Thyroid gland (tissue), 4 donors: Measurements from ENCODE around the gene CYB5R4.

ENCODE experiments used
- POLR2A ChIP-seq, 2 donors: fragments of 450-650 bp; IDR thresholded peaks; one replicate each; pipeline ENCODE4 v1.6.1; 2017; ENCODE audit warnings: antibody characterized with exemption in 2 of 2, mild to moderate bottlenecking in 2 of 2, moderate library complexity in 1 of 2
- TF ChIP-seq, protein P1 (sequence below), 6 experiments: fragments of 200-600 bp in 3 of 6; fragments of 450-650 bp in 3 of 6; sonication (generic) in 3 of 6; IDR thresholded peaks; one replicate each; pipeline ENCODE4 v1.5.1; 2016 to 2019; ENCODE audit warnings: antibody characterized with exemption in 6 of 6, mild to moderate bottlenecking in 2 of 6, inconsistent platforms in 1 of 6, moderate library complexity in 1 of 6

- TF ChIP-seq, protein P1, sequence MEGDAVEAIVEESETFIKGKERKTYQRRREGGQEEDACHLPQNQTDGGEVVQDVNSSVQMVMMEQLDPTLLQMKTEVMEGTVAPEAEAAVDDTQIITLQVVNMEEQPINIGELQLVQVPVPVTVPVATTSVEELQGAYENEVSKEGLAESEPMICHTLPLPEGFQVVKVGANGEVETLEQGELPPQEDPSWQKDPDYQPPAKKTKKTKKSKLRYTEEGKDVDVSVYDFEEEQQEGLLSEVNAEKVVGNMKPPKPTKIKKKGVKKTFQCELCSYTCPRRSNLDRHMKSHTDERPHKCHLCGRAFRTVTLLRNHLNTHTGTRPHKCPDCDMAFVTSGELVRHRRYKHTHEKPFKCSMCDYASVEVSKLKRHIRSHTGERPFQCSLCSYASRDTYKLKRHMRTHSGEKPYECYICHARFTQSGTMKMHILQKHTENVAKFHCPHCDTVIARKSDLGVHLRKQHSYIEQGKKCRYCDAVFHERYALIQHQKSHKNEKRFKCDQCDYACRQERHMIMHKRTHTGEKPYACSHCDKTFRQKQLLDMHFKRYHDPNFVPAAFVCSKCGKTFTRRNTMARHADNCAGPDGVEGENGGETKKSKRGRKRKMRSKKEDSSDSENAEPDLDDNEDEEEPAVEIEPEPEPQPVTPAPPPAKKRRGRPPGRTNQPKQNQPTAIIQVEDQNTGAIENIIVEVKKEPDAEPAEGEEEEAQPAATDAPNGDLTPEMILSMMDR (IDR thresholded peaks at IDR 0.05): no peak
- no peak for TF ChIP-seq POLR2A (IDR thresholded peaks at IDR 0.05)
These were observed 57.5 kb downstream of the CYB5R4 start for GRCh38 chr6:83917001-83917400.
